Bronchial epithelial cell (primary cell): Measurements from ENCODE around the gene CEP70. TPM values are rescaled to one million over a fixed set of nuclear protein-coding genes. Genes with fewer than 3 reads are reported as not detected.
A peak's percentile ranks its signal among the peaks of the same experiment; 100 is the strongest.
"Not testable (repeated sequence)": the region's sequence is repeated elsewhere in the genome, so short reads cannot be mapped to it uniquely, and the experiment has no call there.

Experiments
- DNase-seq: peaks from one replicate; pipeline ENCODE4 v3.0.0-alpha.2; 2010; ENCODE audit warnings: low read depth
- FAIRE-seq: peaks from 2 replicates; lab custom pipeline; 2011; peaks lifted over from hg19 to GRCh38; lab: Jason Lieb, UNC
- H3K27me3 ChIP-seq: 2 replicates; pipeline ENCODE4 v1.5.1; 2011; ENCODE audit warnings: low read length; ENCODE audit not compliant: control insufficient read depth, insufficient read depth
- H3K36me3 ChIP-seq: 2 replicates; pipeline ENCODE4 v1.5.1; 2011; ENCODE audit warnings: low read length; ENCODE audit not compliant: control insufficient read depth, insufficient read depth
- H3K4me3 ChIP-seq: 2 replicates; pipeline ENCODE4 v1.5.1; 2011; ENCODE audit warnings: mild to moderate bottlenecking, low read depth, low read length, control low read depth
- total RNA-seq: library from RNA; depleted of rRNA; stranded (reverse); fragments of >200 nt; gene quantifications from 2 replicates; pipeline ENCODE4 v1.2.1, GENCODE V29; 2014
- TF ChIP-seq, protein P1 (sequence below): IDR thresholded peaks from 2 replicates; pipeline ENCODE4 v1.5.1; 2011; ENCODE audit warnings: mild to moderate bottlenecking, moderate library complexity, low read length, control low read depth, inconsistent platforms; ENCODE audit not compliant: insufficient read depth, severe bottlenecking

CEP70 gene
- total RNA-seq, 1 donor from 2014 or later, result 18.2 TPM

DNA sequence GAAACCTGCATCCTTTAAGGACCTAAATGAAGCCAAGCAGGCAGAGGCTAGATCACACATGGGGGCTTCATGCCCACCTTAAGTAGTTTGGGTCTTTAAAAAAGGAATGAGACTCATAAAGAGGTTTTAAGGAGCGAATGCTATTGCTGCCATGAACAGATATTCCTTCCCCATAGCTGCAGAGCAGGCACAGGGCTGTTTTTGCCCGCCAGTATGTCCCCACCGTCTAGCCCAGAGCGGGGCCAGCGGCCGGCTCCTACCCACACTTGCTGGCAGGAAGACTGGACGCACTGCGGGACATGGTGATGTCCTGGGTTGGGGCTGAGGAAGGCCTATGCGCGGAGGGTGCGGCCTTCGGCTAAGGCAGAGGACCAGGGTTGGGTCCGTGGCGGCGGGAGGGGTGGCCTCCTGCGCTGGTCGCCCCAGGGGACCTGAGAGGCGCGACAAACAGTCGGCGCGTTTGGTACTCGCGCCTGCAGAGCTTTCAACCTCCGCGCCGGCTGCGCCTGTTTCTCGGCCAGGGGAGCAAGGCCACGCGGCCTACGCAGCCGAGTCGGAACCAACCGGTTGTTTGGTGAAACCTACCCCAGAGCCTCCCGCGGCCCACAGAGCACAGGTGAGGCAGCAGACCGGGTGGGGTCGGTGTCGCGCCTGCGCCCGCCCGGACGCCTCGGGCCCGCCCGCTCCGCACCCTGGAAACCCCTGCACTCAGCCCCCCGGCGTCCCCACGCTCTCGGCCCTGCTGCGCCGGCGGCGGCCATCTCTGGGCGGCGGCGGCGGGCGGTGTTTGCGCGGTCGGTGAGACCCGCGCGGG lies 14.5 kb upstream of the CEP70 start, which contains the start of gene FAIM:
Gene FAIM (plus strand): TSS at position 450 of the 814 bp plus-strand sequence. CDS start 10,956 bp downstream, outside the sequence.
- H3K4me3 ChIP-seq, result peak within 1 kb of the TSS; percentile 63
- no peak for FAIRE-seq
- TF ChIP-seq, protein P1, sequence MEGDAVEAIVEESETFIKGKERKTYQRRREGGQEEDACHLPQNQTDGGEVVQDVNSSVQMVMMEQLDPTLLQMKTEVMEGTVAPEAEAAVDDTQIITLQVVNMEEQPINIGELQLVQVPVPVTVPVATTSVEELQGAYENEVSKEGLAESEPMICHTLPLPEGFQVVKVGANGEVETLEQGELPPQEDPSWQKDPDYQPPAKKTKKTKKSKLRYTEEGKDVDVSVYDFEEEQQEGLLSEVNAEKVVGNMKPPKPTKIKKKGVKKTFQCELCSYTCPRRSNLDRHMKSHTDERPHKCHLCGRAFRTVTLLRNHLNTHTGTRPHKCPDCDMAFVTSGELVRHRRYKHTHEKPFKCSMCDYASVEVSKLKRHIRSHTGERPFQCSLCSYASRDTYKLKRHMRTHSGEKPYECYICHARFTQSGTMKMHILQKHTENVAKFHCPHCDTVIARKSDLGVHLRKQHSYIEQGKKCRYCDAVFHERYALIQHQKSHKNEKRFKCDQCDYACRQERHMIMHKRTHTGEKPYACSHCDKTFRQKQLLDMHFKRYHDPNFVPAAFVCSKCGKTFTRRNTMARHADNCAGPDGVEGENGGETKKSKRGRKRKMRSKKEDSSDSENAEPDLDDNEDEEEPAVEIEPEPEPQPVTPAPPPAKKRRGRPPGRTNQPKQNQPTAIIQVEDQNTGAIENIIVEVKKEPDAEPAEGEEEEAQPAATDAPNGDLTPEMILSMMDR, result no peak
- H3K27me3 ChIP-seq, result no peaks in the 10 kb centered on the region
- H3K36me3 ChIP-seq, result no peaks in the 10 kb centered on the region
- peak; percentile 32 for DNase-seq

DNA sequence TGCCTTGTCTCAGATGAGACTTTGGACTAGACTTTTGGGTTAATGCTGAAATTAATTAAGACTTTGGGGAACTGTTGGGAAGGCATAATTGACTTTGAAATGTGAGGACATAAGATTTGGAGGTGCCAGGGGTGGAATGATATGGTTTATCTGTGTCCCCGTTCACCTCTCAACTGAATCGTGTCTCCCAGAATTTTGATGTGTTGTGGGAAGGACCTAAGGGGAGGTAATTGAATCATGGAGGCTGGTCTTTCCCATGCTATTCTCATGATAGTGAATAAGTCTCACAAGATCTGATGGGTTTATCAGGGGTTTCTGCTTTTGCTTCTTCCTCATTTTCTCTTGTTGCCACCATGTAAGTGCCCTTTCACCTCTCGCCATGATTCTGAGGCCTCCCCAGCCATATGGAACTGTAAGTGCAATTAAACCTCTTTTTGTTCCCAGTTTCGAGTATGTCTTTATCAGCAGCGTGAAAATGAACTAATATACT lies 10.1 kb upstream of the CEP70 start:
- not testable (repeated sequence) for H3K36me3 ChIP-seq, H3K4me3 ChIP-seq, FAIRE-seq, DNase-seq, H3K27me3 ChIP-seq

- not testable (repeated sequence) for H3K36me3 ChIP-seq, DNase-seq, FAIRE-seq, H3K27me3 ChIP-seq, H3K4me3 ChIP-seq
Measured at GRCh38 chr3:138601661-138602060, 7.6 kb upstream of the CEP70 start.

- Histone ChIP-seq H3K27me3 (no peaks in the 10 kb centered on the region), H3K36me3 (no peaks in the 10 kb centered on the region), H3K4me3 (no peak overlapping the region)
- TF ChIP-seq, protein P1, result no peak
- no peak for FAIRE-seq
- no peak for DNase-seq
Measured at GRCh38 chr3:138600100-138600745, 6.2 kb upstream of the CEP70 start.

DNA sequence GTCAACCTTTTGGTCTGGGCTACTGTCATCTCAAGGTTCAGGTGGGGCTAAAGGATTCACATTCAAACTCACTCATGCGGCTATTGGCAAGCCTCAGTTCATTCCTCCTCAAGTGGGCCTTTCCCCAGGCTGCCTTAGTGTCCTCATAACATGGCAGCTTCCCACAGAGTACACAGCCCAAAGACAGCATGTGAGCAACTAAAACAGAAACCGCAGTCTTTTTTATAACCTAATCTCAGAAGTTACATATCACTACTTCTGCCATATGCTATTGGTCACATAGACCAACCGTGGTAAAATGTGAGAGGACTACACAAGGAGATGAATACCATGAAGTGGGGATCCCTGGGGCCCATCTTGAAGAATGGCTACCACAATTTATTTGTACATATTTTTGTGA lies 4.5 kb upstream of the CEP70 start:
- no peaks in the 10 kb centered on the region for H3K36me3 ChIP-seq
- no peak overlapping the region for H3K4me3 ChIP-seq
- no peaks in the 10 kb centered on the region for H3K27me3 ChIP-seq
- FAIRE-seq (no peak), DNase-seq (no peak)
- TF ChIP-seq, protein P1, result no peak

- H3K36me3 ChIP-seq, H3K4me3 ChIP-seq, FAIRE-seq, DNase-seq, H3K27me3 ChIP-seq: not testable (repeated sequence)
Measured at GRCh38 chr3:138597186-138597976, 3.3 kb upstream of the CEP70 start.
